Heart right ventricle (tissue), 16 donors: ENCODE results near the gene ARPC4. TPM values are rescaled to one million over a fixed set of nuclear protein-coding genes. Genes with fewer than 3 reads are reported as not detected.

Experiments
- ATAC-seq, 8 donors: fragments of 200-7000 bp; cut with Tn5 transposase; one replicate each; pipeline ENCODE4 v1.9.1; 2020; ENCODE audit warnings: mild to moderate bottlenecking in 8 of 8, moderate library complexity in 8 of 8, moderate number of reproducible peaks in 1 of 8
- DNase-seq, 2 donors: peaks; one replicate each; pipeline ENCODE4 v3.0.0-alpha.2; 2020
- H3K27ac ChIP-seq, 10 donors: fragments of 200-600 bp; sonication (generic) in 2 of 10; one replicate each; pipeline versions ENCODE4 v1.5.0 to v1.8.0; 2020 to 2022; ENCODE audit warnings: mild to moderate bottlenecking in 3 of 10
- H3K27me3 ChIP-seq, 7 donors: fragments of 200-600 bp; one replicate each; pipeline ENCODE4 v1.8.0; 2021 to 2022; ENCODE audit warnings: mild to moderate bottlenecking in 2 of 7
- H3K36me3 ChIP-seq, 9 donors: fragments of 200-600 bp; sonication (generic) in 1 of 9; one replicate each; pipeline versions ENCODE4 v1.5.0 to v1.8.0; 2020 to 2022; ENCODE audit warnings: mild to moderate bottlenecking in 2 of 9
- H3K4me1 ChIP-seq, 9 donors: fragments of 200-600 bp; sonication (generic) in 1 of 9; one replicate each; pipeline versions ENCODE4 v1.5.0 to v1.8.0; 2020 to 2022; ENCODE audit warnings: mild to moderate bottlenecking in 4 of 9
- H3K4me3 ChIP-seq, 10 donors: fragments of 200-600 bp; sonication (generic) in 2 of 10; one replicate each; pipeline versions ENCODE4 v1.5.0 to v1.8.0; 2020 to 2022; ENCODE audit warnings: mild to moderate bottlenecking in 7 of 10, moderate library complexity in 2 of 10
- H3K9me3 ChIP-seq, 11 donors: fragments of 200-600 bp in 10 of 11; sonication (generic) in 2 of 11; one replicate each; pipeline versions ENCODE4 v1.5.0 to v1.8.0; 2013 to 2022; ENCODE audit warnings: mild to moderate bottlenecking in 2 of 11, control low read depth in 1 of 11, moderate library complexity in 1 of 11
- CTCF ChIP-seq, 9 donors: fragments of 200-600 bp; sonication (generic) in 2 of 9; IDR thresholded peaks; one replicate each; pipeline versions ENCODE4 v1.5.0 to v1.8.0; 2021 to 2022; ENCODE audit warnings: antibody characterized with exemption in 9 of 9, mild to moderate bottlenecking in 5 of 9, moderate library complexity in 1 of 9
- WGBS, 2 donors: extraction: QIAGEN DNeasy Blood & Tissue Kit; methylation state at CpG; one replicate each; pipeline ENCODE4 v1.1.7; 2013; ENCODE audit warnings: inconsistent platforms in 1 of 2; 5-methylcytosine and 5-hydroxymethylcytosine counted together
- intact Hi-C, 10 donors: fragments of 100-400 bp; cut with DNase I; formaldehyde crosslinking; loops; one replicate each; pipeline versions ENCODE4 v1.11.1 to v1.14.2; 2022
- polyA plus RNA-seq, 2 donors: library from polyadenylated mRNA; stranded (reverse); fragments of 200-250 nt; gene quantifications; one replicate each; pipeline ENCODE4 v1.2.3, GENCODE V29; 2013
- total RNA-seq, 10 donors: library from RNA; stranded (reverse); fragmentation: NEBNext Ultra II Directional in 3 of 10; extraction: Animal tissue kit (Norgen Biotek cat#: 25700) in 3 of 10; gene quantifications; one replicate each; pipeline versions ENCODE4 v1.2.1 to v1.2.4, GENCODE V29; 2021 to 2023
- donor health status: Arrhythmogenic right ventricular cardiomyopathy.
- donor health status: ischemic (EF 13 %, LVEDD 7.1; RV severe dilation, severe dysfunction).
- donor health status: healthy with polysubstance abuse.
- donor health status: DM: no; HTN: yes; CAD: no.
- donor health status: DM: no; HTN: no; CAD: no.
- donor health status: ischemic (EF 25% LVEDD 6.9; RV normal size, moderate dysfunction).
- donor health status: ischemic (EF 25% LVEDD 5.7; RV mildly dilated, moderate dysfunction).
- donor health status: healthy.
- donor health status: DM: yes; HTN: yes; CAD: no.
- donor health status: Ischemic cardiomyopathy.
- donor health status: ischemic (EF 35%, LVEDD 5.7; RV mildly dilated, moderate dysfunction).
- donor health status: nonischemic (EF 11% LVEDD 7.7; RV severe dilation, severe dysfunction).
- donor health status: DM: yes; HTN: yes; CAD: no.
- donor health status: PGD.
- donor health status: ischemic (EF 29% LVEDD 5.4; RV normal size, mild dysfunction).
- donor health status: nonischemic (EF 23%, LVEDD 6.1; RV moderate dilation, normal function).

Gene ARPC4
- total and polyA plus RNA-seq, 12 donors, result 27.9 to 111 (median 55.0) TPM

GRCh38 chr3:9762871-9763270 lies 30.0 kb upstream of the ARPC4 start:
- no peak for ATAC-seq
- peaks cover 0 to 78% (median 13%) of the 10 kb centered on the region in 9 donors for H3K36me3 ChIP-seq
- peaks cover 0 to 16% (median 13%) of the 10 kb centered on the region in 9 donors for H3K4me1 ChIP-seq
- no peak overlapping the region for H3K4me3 ChIP-seq
- TF ChIP-seq CTCF (IDR thresholded peaks at IDR 0.05), result no peak
- WGBS, 2 donors, result 92 to 96% methylated on average over 8 of the region's 8 CpGs
- intact Hi-C loops, result no loop called here
- DNase-seq, result no peak
- H3K9me3 ChIP-seq, result no peaks in the 10 kb centered on the region
- H3K27ac ChIP-seq, result no peak overlapping the region
- H3K27me3 ChIP-seq, result no peaks in the 10 kb centered on the region

GRCh38 chr3:9765865-9766264 lies 27.0 kb upstream of the ARPC4 start:
- no peak for DNase-seq
- Histone ChIP-seq H3K9me3 (no peaks in the 10 kb centered on the region), H3K36me3 (peaks cover 0 to 48% (median 5%) of the 10 kb centered on the region in 9 donors), H3K4me1 (peaks cover 10 to 46% (median 40%) of the 10 kb centered on the region in 9 donors), H3K27me3 (no peaks in the 10 kb centered on the region), H3K27ac (peak overlapping the region in 1 of 10 donors; percentile 88), H3K4me3 (no peak overlapping the region)
- intact Hi-C loops, result no loop called here
- no peak for TF ChIP-seq CTCF (IDR thresholded peaks at IDR 0.05)
- ATAC-seq, result no peak
- WGBS, 2 donors, result 86 to 95% methylated on average over 4 of the region's 4 CpGs

- Histone ChIP-seq H3K4me3 (no peak overlapping the region), H3K27ac (peak overlapping the region in 9 of 10 donors; percentile 13 to 91 (median 63)), H3K27me3 (no peaks in the 10 kb centered on the region), H3K4me1 (peaks cover 10 to 50% (median 42%) of the 10 kb centered on the region in 9 donors), H3K36me3 (peaks cover 0 to 34% (median 2%) of the 10 kb centered on the region in 9 donors), H3K9me3 (no peaks in the 10 kb centered on the region)
- ATAC-seq (peak in 5 of 8 donors; percentile 25 to 48 (median 33)), DNase-seq (peak in 1 of 2 donors; percentile 24)
- no peak for TF ChIP-seq CTCF (IDR thresholded peaks at IDR 0.05)
- intact Hi-C loops, result no loop called here
- WGBS, 2 donors, result 47 to 49% methylated on average over 7 of the region's 7 CpGs
These were observed 25.5 kb upstream of the ARPC4 start for GRCh38 chr3:9767418-9767817.

- DNase-seq (no peak), ATAC-seq (no peak)
- Histone ChIP-seq H3K27me3 (no peaks in the 10 kb centered on the region), H3K4me1 (peaks cover 10 to 50% (median 42%) of the 10 kb centered on the region in 9 donors), H3K4me3 (peak overlapping the region in 6 of 10 donors; percentile 73 to 91 (median 80)), H3K27ac (peak overlapping the region in 7 of 10 donors; percentile 20 to 91 (median 59)), H3K36me3 (peaks cover 0 to 26% (median 0%) of the 10 kb centered on the region in 9 donors), H3K9me3 (no peaks in the 10 kb centered on the region)
- no peak for TF ChIP-seq CTCF (IDR thresholded peaks at IDR 0.05)
- intact Hi-C loops, result no loop called here
- WGBS, 2 donors, result 72 to 74% methylated on average over 6 of the region's 6 CpGs
These were observed 24.6 kb upstream of the ARPC4 start for GRCh38 chr3:9768141-9768775.
